Measurements from ENCODE around the gene KIF16B. TPM values are rescaled to one million over a fixed set of nuclear protein-coding genes. Genes with fewer than 3 reads are reported as not detected.

The KIF16B gene
- total RNA-seq, 1 experiment from 2014 or later, result 15.8 TPM

Other genes starting within 250 kb of the KIF16B start
- gene SNRPB2, start 156.6 kb upstream of the KIF16B start, total RNA-seq (2022), result 57.7 and 74.3 TPM in 2 replicates
- gene OTOR, start 174.9 kb upstream of the KIF16B start, total RNA-seq (2022), result not detected in 2 replicates

Data from MCF 10A (cell line).